Gastroesophageal sphincter (tissue), 3 donors: ENCODE results near the gene RSPH3.

Experiments used
- POLR2A ChIP-seq, 2 donors: fragments of 450-650 bp; IDR thresholded peaks; one replicate each; pipeline ENCODE4 v1.6.1; 2017; ENCODE audit warnings: antibody characterized with exemption in 2 of 2, mild to moderate bottlenecking in 2 of 2, moderate library complexity in 1 of 2
- POLR2AphosphoS5 ChIP-seq: sonication (generic); formaldehyde crosslinking; IDR thresholded peaks from one replicate; pipeline ENCODE4 v1.6.1; 2017; ENCODE audit warnings: antibody characterized with exemption
- TF ChIP-seq, protein P1 (sequence below), 4 experiments: fragments of 200-600 bp in 2 of 4; fragments of 450-650 bp in 2 of 4; sonication (generic) in 1 of 4; IDR thresholded peaks; one replicate each; pipeline ENCODE4 v1.5.1; 2017 to 2019; ENCODE audit warnings: antibody characterized with exemption in 4 of 4, mild to moderate bottlenecking in 2 of 4, moderate library complexity in 2 of 4

DNA sequence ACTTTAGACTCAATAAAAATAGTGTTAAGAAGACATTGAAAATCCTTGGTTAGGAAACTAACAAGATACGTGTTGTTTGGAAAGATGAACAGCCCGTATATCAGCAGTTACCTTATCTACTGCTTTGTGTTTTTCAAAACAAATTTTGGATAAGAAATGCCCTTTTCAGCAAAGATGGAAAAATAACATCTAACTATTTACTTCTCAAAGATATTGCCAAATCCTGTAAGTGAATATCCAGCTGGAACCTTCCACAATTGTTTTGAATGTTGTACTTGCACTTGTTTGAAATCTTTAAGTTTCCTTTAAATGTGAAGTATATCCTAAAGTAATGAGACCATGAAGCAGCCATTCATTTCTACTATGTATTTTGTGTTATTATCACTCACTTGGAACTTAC, 30.2 kb upstream of the RSPH3 start:
- TF ChIP-seq, protein P1, sequence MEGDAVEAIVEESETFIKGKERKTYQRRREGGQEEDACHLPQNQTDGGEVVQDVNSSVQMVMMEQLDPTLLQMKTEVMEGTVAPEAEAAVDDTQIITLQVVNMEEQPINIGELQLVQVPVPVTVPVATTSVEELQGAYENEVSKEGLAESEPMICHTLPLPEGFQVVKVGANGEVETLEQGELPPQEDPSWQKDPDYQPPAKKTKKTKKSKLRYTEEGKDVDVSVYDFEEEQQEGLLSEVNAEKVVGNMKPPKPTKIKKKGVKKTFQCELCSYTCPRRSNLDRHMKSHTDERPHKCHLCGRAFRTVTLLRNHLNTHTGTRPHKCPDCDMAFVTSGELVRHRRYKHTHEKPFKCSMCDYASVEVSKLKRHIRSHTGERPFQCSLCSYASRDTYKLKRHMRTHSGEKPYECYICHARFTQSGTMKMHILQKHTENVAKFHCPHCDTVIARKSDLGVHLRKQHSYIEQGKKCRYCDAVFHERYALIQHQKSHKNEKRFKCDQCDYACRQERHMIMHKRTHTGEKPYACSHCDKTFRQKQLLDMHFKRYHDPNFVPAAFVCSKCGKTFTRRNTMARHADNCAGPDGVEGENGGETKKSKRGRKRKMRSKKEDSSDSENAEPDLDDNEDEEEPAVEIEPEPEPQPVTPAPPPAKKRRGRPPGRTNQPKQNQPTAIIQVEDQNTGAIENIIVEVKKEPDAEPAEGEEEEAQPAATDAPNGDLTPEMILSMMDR (IDR thresholded peaks at IDR 0.05) = no peak
- TF ChIP-seq POLR2A (IDR thresholded peaks at IDR 0.05) (no peak), POLR2AphosphoS5 (no peak)
